Glutamatergic neuron (in vitro differentiated cells): Measurements from ENCODE around the gene COL15A1. TPM values are rescaled to one million over a fixed set of nuclear protein-coding genes. Genes with fewer than 3 reads are reported as not detected.

Experiments used
- DNase-seq: peaks from one replicate; pipeline ENCODE4 v3.0.0; 2022
- H3K27ac Mint-ChIP-seq: one replicate; pipeline ENCODE4 v1.8.0; 2020; ENCODE audit warnings: mild to moderate bottlenecking, mixed read lengths, inconsistent platforms; ENCODE audit not compliant: unreplicated experiment
- H3K27me3 Mint-ChIP-seq: one replicate; pipeline ENCODE4 v1.8.0; 2020; ENCODE audit warnings: mild to moderate bottlenecking, moderate library complexity, mixed read lengths, inconsistent platforms; ENCODE audit not compliant: unreplicated experiment
- H3K36me3 Mint-ChIP-seq: one replicate; pipeline ENCODE4 v1.8.0; 2020; ENCODE audit warnings: mild to moderate bottlenecking, mixed read lengths, inconsistent platforms; ENCODE audit not compliant: unreplicated experiment
- H3K4me1 Mint-ChIP-seq: one replicate; pipeline ENCODE4 v1.8.0; 2020; ENCODE audit warnings: mild to moderate bottlenecking, low read depth, mixed read lengths, inconsistent platforms; ENCODE audit not compliant: unreplicated experiment
- H3K4me3 Mint-ChIP-seq: one replicate; pipeline ENCODE4 v1.8.0; 2020; ENCODE audit warnings: mild to moderate bottlenecking, mixed read lengths, inconsistent platforms; ENCODE audit not compliant: unreplicated experiment
- H3K9me3 Mint-ChIP-seq: one replicate; pipeline ENCODE4 v1.8.0; 2020; ENCODE audit warnings: mild to moderate bottlenecking, moderate library complexity, mixed read lengths, inconsistent platforms; ENCODE audit not compliant: unreplicated experiment
- CTCF ChIP-seq: fragments of 200-600 bp; sonication (generic); IDR thresholded peaks from one replicate; pipeline ENCODE4 v1.5.0; 2021; ENCODE audit not compliant: partially characterized antibody, unreplicated experiment
- total RNA-seq: library from RNA; stranded (reverse); fragmentation: NEBNext Ultra II Directional; extraction: Animal tissue kit (Norgen Biotek cat#: 25700); gene quantifications from one replicate; pipeline ENCODE4 v1.2.1, GENCODE V29; 2021; ENCODE audit not compliant: unreplicated experiment

The COL15A1 gene
- total RNA-seq, 1 donor from 2014 or later, result not detected

GRCh38 chr9:99057665-99058625 lies 114.2 kb downstream of the COL15A1 start:
- H3K27ac Mint-ChIP-seq, result no peak overlapping the region
- no peaks in the 10 kb centered on the region for H3K36me3 Mint-ChIP-seq

GRCh38 chr9:99058964-99059921 lies 115.5 kb downstream of the COL15A1 start:
- Mint-ChIP-seq H3K36me3 (no peaks in the 10 kb centered on the region), H3K9me3 (no peaks in the 10 kb centered on the region), H3K27ac (no peak overlapping the region), H3K4me3 (no peak overlapping the region), H3K27me3 (peaks cover 7% of the 10 kb centered on the region), H3K4me1 (no peaks in the 10 kb centered on the region)
- TF ChIP-seq CTCF, result no peak
- DNase-seq, result no peak

More at GRCh38 chr9:99057665-99058625, 114.2 kb downstream of the COL15A1 start:
- Mint-ChIP-seq H3K27me3 (peaks cover 5% of the 10 kb centered on the region), H3K4me3 (no peak overlapping the region), H3K4me1 (no peaks in the 10 kb centered on the region), H3K9me3 (no peaks in the 10 kb centered on the region)
- no peak for TF ChIP-seq CTCF
- no peak for DNase-seq

GRCh38 chr9:99060621-99061020 lies 116.9 kb downstream of the COL15A1 start:
- Mint-ChIP-seq H3K27me3 (peaks cover 8% of the 10 kb centered on the region), H3K36me3 (no peaks in the 10 kb centered on the region), H3K9me3 (no peaks in the 10 kb centered on the region), H3K4me3 (no peak overlapping the region), H3K4me1 (no peaks in the 10 kb centered on the region), H3K27ac (no peak overlapping the region)
- no peak for DNase-seq
- TF ChIP-seq CTCF, result no peak

GRCh38 chr9:99062549-99062948 lies 118.8 kb downstream of the COL15A1 start:
- TF ChIP-seq CTCF, result no peak
- H3K36me3 Mint-ChIP-seq, result no peaks in the 10 kb centered on the region
- peaks cover 5% of the 10 kb centered on the region for H3K27me3 Mint-ChIP-seq
- H3K4me1 Mint-ChIP-seq, result no peaks in the 10 kb centered on the region
- H3K27ac Mint-ChIP-seq, result no peak overlapping the region
- no peaks in the 10 kb centered on the region for H3K9me3 Mint-ChIP-seq
- no peak overlapping the region for H3K4me3 Mint-ChIP-seq
- no peak for DNase-seq
